ENCODE measurements around the gene ICAM1. TPM values are rescaled to one million over a fixed set of nuclear protein-coding genes. Genes with fewer than 3 reads are reported as not detected.

ICAM1 gene
- total RNA-seq = 10 to 100 TPM; 13.9 to 15.3 TPM

GRCh38 chr19:10270616-10271394 is at the start of gene ICAM1:
ICAM1 (plus strand) TSS chr19:10271120; CDS start chr19:10271160, 40 bp downstream.

GRCh38 chr19:10230861-10231611 is 39.9 kb upstream of the ICAM1 start, which contains the start of gene S1PR2:
S1PR2 (minus strand) TSS chr19:10231331; CDS start chr19:10224905, 6,426 bp downstream.

GRCh38 chr19:10251792-10252694 is 18.9 kb upstream of the ICAM1 start, which contains the start of gene MRPL4:
MRPL4 (plus strand) TSS chr19:10252214; CDS start chr19:10252254, 40 bp downstream.

GRCh38 chr19:10286803-10287737 is 16.1 kb downstream of the ICAM1 start, which contains the start of gene ICAM4:
ICAM4 (plus strand) TSS chr19:10286955; CDS start chr19:10287013, 58 bp downstream.

GRCh38 chr19:10289836-10290356 is 19.0 kb downstream of the ICAM1 start, which contains the start of gene ICAM5:
ICAM5 (plus strand) TSS chr19:10289952; CDS start chr19:10290044, 92 bp downstream.

GRCh38 chr19:10309423-10309822 is 38.5 kb downstream of the ICAM1 start, which contains the start of gene ZGLP1:
ZGLP1 (minus strand) TSS chr19:10309815.

GRCh38 chr19:10315335-10316214 is 44.7 kb downstream of the ICAM1 start, which contains the start of gene FDX2:
FDX2 (minus strand) TSS chr19:10316015; CDS start chr19:10315996, 19 bp downstream.

GRCh38 chr19:10332965-10333757 is 62.2 kb downstream of the ICAM1 start, which contains the start of gene RAVER1:
RAVER1 (minus strand) TSS chr19:10333529; CDS start chr19:10333507, 22 bp downstream.

Small RNA genes lying within 50 kb of the gene (microRNA-seq; reads per million reads assigned to microRNA genes)
- not detected for gene MIR4322 (ENCODE audit: borderline microRNAs expressed, borderline replicate concordance)

Other genes with a start within 250 kb of the ICAM1 start
- 10 to 100 TPM; 68.9 to 71.2 TPM for gene SHFL, start 184.8 kb upstream of the ICAM1 start, total RNA-seq
- 1 to 10 TPM; 1.8 to 2.3 TPM for gene ANGPTL6, start 168.4 kb upstream of the ICAM1 start, total RNA-seq
- 10 to 100 TPM; 91.9 TPM for gene PPAN, start 164.8 kb upstream of the ICAM1 start, total RNA-seq
- 10 to 100 TPM; 38.7 to 40.5 TPM for gene P2RY11, start 159.4 kb upstream of the ICAM1 start, total RNA-seq
- 100 to 1,000 TPM; 259 to 263 TPM for gene EIF3G, start 151.2 kb upstream of the ICAM1 start, total RNA-seq
- gene DNMT1, start 76.2 kb upstream of the ICAM1 start, total RNA-seq = 100 to 1,000 TPM; 295 to 301 TPM
- gene S1PR2, start 39.8 kb upstream of the ICAM1 start, total RNA-seq = 1 to 10 TPM; 5.2 to 5.8 TPM
- gene MRPL4, start 18.9 kb upstream of the ICAM1 start, total RNA-seq = 10 to 100 TPM; 49.3 to 53.4 TPM
- 1 to 10 TPM; 3.4 to 3.9 TPM for gene ICAM4, start 15.8 kb downstream of the ICAM1 start, total RNA-seq
- under 1 TPM; 0.35 to 0.46 TPM for gene ICAM5, start 18.8 kb downstream of the ICAM1 start, total RNA-seq
- 1 to 10 TPM; 1.4 to 1.6 TPM for gene ZGLP1, start 38.7 kb downstream of the ICAM1 start, total RNA-seq
- 1 to 10 TPM; 4.0 to 5.3 TPM for gene FDX2, start 44.9 kb downstream of the ICAM1 start, total RNA-seq
- gene RAVER1, start 62.4 kb downstream of the ICAM1 start, total RNA-seq = 10 to 100 TPM; 63.4 to 67.4 TPM
- 100 to 1,000 TPM; 234 to 244 TPM for gene ICAM3, start 68.5 kb downstream of the ICAM1 start, total RNA-seq
- gene TYK2, start 109.5 kb downstream of the ICAM1 start, total RNA-seq = 100 to 1,000 TPM; 214 to 232 TPM
- gene CDC37, start 132.4 kb downstream of the ICAM1 start, total RNA-seq = 100 to 1,000 TPM; 208 to 225 TPM
- 10 to 100 TPM; 31.7 to 32.6 TPM for gene PDE4A, start 149.4 kb downstream of the ICAM1 start, total RNA-seq
- 10 to 100 TPM; 80.0 to 81.0 TPM for gene KEAP1, start 232.2 kb downstream of the ICAM1 start, total RNA-seq
- under 1 TPM; 0.26 to 0.35 TPM for gene S1PR5, start 246.3 kb downstream of the ICAM1 start, total RNA-seq